Ectodermal cell (in vitro differentiated cells): ENCODE results near the gene NME2.

Source experiments
- H3K27ac ChIP-seq: 2 replicates; pipeline ENCODE4 v1.7.0; 2013; ENCODE audit warnings: mild to moderate bottlenecking, low read depth, low read length; ENCODE audit not compliant: insufficient read depth, poor library complexity, severe bottlenecking
- H3K27me3 ChIP-seq: 2 replicates; pipeline ENCODE4 v1.7.0; 2013; ENCODE audit warnings: mild to moderate bottlenecking, low read length; ENCODE audit not compliant: insufficient read depth, control insufficient read depth, poor library complexity, severe bottlenecking
- H3K36me3 ChIP-seq: one replicate; pipeline ENCODE4 v1.7.0; 2013; ENCODE audit warnings: low read length; ENCODE audit not compliant: control insufficient read depth, insufficient read depth
- H3K4me1 ChIP-seq: one replicate; pipeline ENCODE4 v1.7.0; 2013; ENCODE audit warnings: low read length; ENCODE audit not compliant: control insufficient read depth, insufficient read depth
- H3K4me3 ChIP-seq: 2 replicates; pipeline ENCODE4 v1.7.0; 2013; ENCODE audit warnings: low read depth, low read length, control low read depth; ENCODE audit not compliant: insufficient read depth
- H3K9me3 ChIP-seq: 2 replicates; pipeline ENCODE4 v1.7.0; 2013; ENCODE audit warnings: mild to moderate bottlenecking, low read length, moderate library complexity; ENCODE audit not compliant: control insufficient read depth
- WGBS, 2 experiments: methylation state at CpG; one replicate each; pipeline ENCODE4 v1.1.7; 2013; ENCODE audit warnings: missing lambda C conversion rate in 2 of 2; 5-methylcytosine and 5-hydroxymethylcytosine counted together

Gene NME2

GRCh38 chr17:51152766-51153209 is 13.4 kb upstream of the NME2 start:
- WGBS, 2 experiments, result 75 to 76% methylated on average over 5 to 8 of the region's 8 CpGs
- Histone ChIP-seq H3K9me3 (no peaks in the 10 kb centered on the region), H3K27ac (peak overlapping the region; percentile 79), H3K36me3 (no peaks in the 10 kb centered on the region), H3K27me3 (no peaks in the 10 kb centered on the region), H3K4me3 (peak overlapping the region; percentile 79), H3K4me1 (peaks cover 3% of the 10 kb centered on the region)

- Histone ChIP-seq H3K27ac (peak within 1 kb of the TSS; percentile 87), H3K9me3 (no peaks in the 10 kb centered on the region), H3K36me3 (no peaks in the 10 kb centered on the region), H3K4me1 (peaks cover 3% of the 10 kb centered on the region), H3K27me3 (no peaks in the 10 kb centered on the region), H3K4me3 (peak within 1 kb of the TSS; percentile 79)
- 0% methylated on average over 60 of the region's 60 CpGs for WGBS, 2 experiments
Measured at GRCh38 chr17:51153210-51154072, 12.8 kb upstream of the NME2 start, which contains the start of gene NME1. Gene NME1, plus strand, starts transcription at chr17:51153559. Its CDS starts 2,096 bp downstream, at chr17:51155655.

GRCh38 chr17:51154176-51154575 is 12.0 kb upstream of the NME2 start:
- no peaks in the 10 kb centered on the region for H3K36me3 ChIP-seq
- no peaks in the 10 kb centered on the region for H3K27me3 ChIP-seq
- 17 to 18% methylated on average over 5 to 6 of the region's 6 CpGs for WGBS, 2 experiments
- H3K9me3 ChIP-seq, result no peaks in the 10 kb centered on the region
- H3K27ac ChIP-seq, result peak overlapping the region; percentile 87
- peak overlapping the region; percentile 79 for H3K4me3 ChIP-seq
- H3K4me1 ChIP-seq, result peaks cover 3% of the 10 kb centered on the region

- no peaks in the 10 kb centered on the region for H3K36me3 ChIP-seq
- WGBS, 2 experiments, result 96% methylated on average over 8 of the region's 8 CpGs
- H3K9me3 ChIP-seq, result no peaks in the 10 kb centered on the region
- no peaks in the 10 kb centered on the region for H3K27me3 ChIP-seq
- H3K4me3 ChIP-seq, result no peak overlapping the region
- H3K27ac ChIP-seq, result no peak overlapping the region
- H3K4me1 ChIP-seq, result peaks cover 3% of the 10 kb centered on the region
Measured at GRCh38 chr17:51155416-51155815, 10.8 kb upstream of the NME2 start.

- Histone ChIP-seq H3K27me3 (no peaks in the 10 kb centered on the region), H3K9me3 (no peaks in the 10 kb centered on the region), H3K36me3 (peaks cover 19% of the 10 kb centered on the region), H3K4me3 (no peak overlapping the region), H3K4me1 (peaks cover 2% of the 10 kb centered on the region), H3K27ac (no peak overlapping the region)
- WGBS, 2 experiments, result 93 to 96% methylated on average over 3 of the region's 3 CpGs
Measured at GRCh38 chr17:51159604-51160003, 6.6 kb upstream of the NME2 start.

GRCh38 chr17:51161541-51161940 is 4.7 kb upstream of the NME2 start:
- 89 to 91% methylated on average over 3 of the region's 3 CpGs for WGBS, 2 experiments
- Histone ChIP-seq H3K4me1 (peaks cover 6% of the 10 kb centered on the region), H3K4me3 (no peak overlapping the region), H3K27ac (no peak overlapping the region), H3K36me3 (peaks cover 19% of the 10 kb centered on the region), H3K9me3 (no peaks in the 10 kb centered on the region), H3K27me3 (no peaks in the 10 kb centered on the region)

GRCh38 chr17:51164911-51165679 is 1.1 kb upstream of the NME2 start:
- no peaks in the 10 kb centered on the region for H3K27me3 ChIP-seq
- 55 to 58% methylated on average over 16 of the region's 16 CpGs for WGBS, 2 experiments
- H3K9me3 ChIP-seq, result no peaks in the 10 kb centered on the region
- peaks cover 6% of the 10 kb centered on the region for H3K4me1 ChIP-seq
- no peak overlapping the region for H3K27ac ChIP-seq
- H3K4me3 ChIP-seq, result peak overlapping the region; percentile 81
- H3K36me3 ChIP-seq, result peaks cover 19% of the 10 kb centered on the region

- Histone ChIP-seq H3K4me3 (peak overlapping the region; percentile 81), H3K36me3 (peaks cover 16% of the 10 kb centered on the region)
- 4 to 5% methylated on average over 21 of the region's 21 CpGs for WGBS, 2 experiments
Measured at GRCh38 chr17:51165680-51166197, 472 bp upstream of the NME2 start.

GRCh38 chr17:51166987-51167931 is 1.0 kb downstream of the NME2 start:
- H3K36me3 ChIP-seq, result peaks cover 10% of the 10 kb centered on the region
- H3K27me3 ChIP-seq, result no peaks in the 10 kb centered on the region
- H3K4me1 ChIP-seq, result peaks cover 6% of the 10 kb centered on the region
- WGBS, 2 experiments, result 15% methylated on average over 42 of the region's 42 CpGs
- H3K27ac ChIP-seq, result no peak overlapping the region
- H3K9me3 ChIP-seq, result no peaks in the 10 kb centered on the region
- peak overlapping the region; percentile 81 for H3K4me3 ChIP-seq

More at GRCh38 chr17:51165680-51166197, 472 bp upstream of the NME2 start:
- Histone ChIP-seq H3K27ac (no peak overlapping the region), H3K4me1 (peaks cover 6% of the 10 kb centered on the region), H3K9me3 (no peaks in the 10 kb centered on the region), H3K27me3 (no peaks in the 10 kb centered on the region)
